Caco-2 (cell line): ENCODE data around the gene MUC5B. TPM values are rescaled to one million over a fixed set of nuclear protein-coding genes. Genes with fewer than 3 reads are reported as not detected.

ENCODE experiments used
- BruUV-seq: library from RNA; stranded (reverse); fragments of 400-500 nt; replicated peaks from 2 replicates; lab custom pipeline; 2021; lab: Mats Ljungman, UMichigan
- CTCF ChIA-PET: fragments of 300-600 bp; sonication (Branson Sonifier 250); formaldehyde crosslinking; loops from one replicate; lab custom pipeline; 2022; ENCODE audit warnings: antibody characterized with exemption; lab: Charles Lee
- POLR2A ChIA-PET: fragments of 300-600 bp; sonication (Branson Sonifier 250); formaldehyde crosslinking; loops from one replicate; lab custom pipeline; 2022; ENCODE audit warnings: antibody characterized with exemption; lab: Charles Lee
- DNase-seq, 2 experiments: peaks; one replicate each; pipeline versions ENCODE4 v3.0.0 to v3.0.0-alpha.2; 2020 to 2022
- H3K27me3 ChIP-seq: replicated peaks from 2 replicates; pipeline ENCODE4 v1.6.0; 2011; ENCODE audit warnings: low read length; ENCODE audit not compliant: control insufficient read depth, insufficient read depth
- H3K36me3 ChIP-seq: 2 replicates; pipeline ENCODE4 v1.5.1; 2011; ENCODE audit warnings: low read length; ENCODE audit not compliant: control insufficient read depth, insufficient read depth
- H3K4me1 ChIP-seq: fragments of 250-450 bp; sonication (Bioruptor Pico); 2 replicates; pipeline ENCODE4 v1.5.1; 2020; ENCODE audit warnings: mild to moderate bottlenecking
- H3K4me3 ChIP-seq: 2 replicates; pipeline ENCODE4 v1.5.1; 2011; ENCODE audit warnings: low read depth, mild to moderate bottlenecking, control low read depth, low read length
- H3K9me3 ChIP-seq: fragments of 250-450 bp; sonication (Bioruptor Pico); 2 replicates; pipeline ENCODE4 v1.5.1; 2020; ENCODE audit warnings: mild to moderate bottlenecking, moderate library complexity
- H3K27ac Mint-ChIP-seq: one replicate; pipeline ENCODE4 v1.8.0; 2022; ENCODE audit warnings: mixed read lengths; ENCODE audit not compliant: unreplicated experiment
- H3K27me3 Mint-ChIP-seq: one replicate; pipeline ENCODE4 v1.8.0; 2022; ENCODE audit warnings: mixed read lengths; ENCODE audit not compliant: insufficient read depth, unreplicated experiment
- H3K36me3 Mint-ChIP-seq: one replicate; pipeline ENCODE4 v1.8.0; 2022; ENCODE audit warnings: mild to moderate bottlenecking, mixed read lengths; ENCODE audit not compliant: insufficient read depth, unreplicated experiment
- H3K4me1 Mint-ChIP-seq: one replicate; pipeline ENCODE4 v1.8.0; 2022; ENCODE audit warnings: low read depth, mixed read lengths; ENCODE audit not compliant: unreplicated experiment
- H3K4me3 Mint-ChIP-seq: one replicate; pipeline ENCODE4 v1.8.0; 2022; ENCODE audit warnings: mild to moderate bottlenecking, moderate library complexity, mixed read lengths; ENCODE audit not compliant: unreplicated experiment
- H3K9me3 Mint-ChIP-seq: one replicate; pipeline ENCODE4 v1.8.0; 2022; ENCODE audit warnings: mixed read lengths; ENCODE audit not compliant: unreplicated experiment
- CTCF ChIP-seq, 2 experiments: fragments of 200-600 bp in 1 of 2; IDR thresholded peaks; 1 replicate in 1 of 2; 2 replicates in 1 of 2; pipeline versions ENCODE4 v1.5.1 to v1.8.0; 2011 to 2022; ENCODE audit warnings: antibody characterized with exemption in 1 of 2, control low read depth in 1 of 2, inconsistent platforms in 1 of 2, low read depth in 1 of 2, low read length in 1 of 2, mild to moderate bottlenecking in 1 of 2, moderate library complexity in 1 of 2; ENCODE audit not compliant: insufficient read depth in 1 of 2, severe bottlenecking in 1 of 2, unreplicated experiment in 1 of 2
- intact Hi-C: fragments of 100-400 bp; cut with micrococcal nuclease; formaldehyde crosslinking; loops from one replicate; pipeline ENCODE4 v1.10.0; 2022; ENCODE audit not compliant: unreplicated experiment
- total RNA-seq: library from RNA; stranded (reverse); gene quantifications from 2 replicates; pipeline ENCODE4 v1.2.3, GENCODE V29; 2022

MUC5B gene
- total RNA-seq, 1 experiment from 2014 or later = not detected

GRCh38 chr11:1197886-1198560 lies 24.8 kb upstream of the MUC5B start:
- no peaks in the 10 kb centered on the region for H3K27me3 Mint-ChIP-seq
- no peaks in the 10 kb centered on the region for H3K27me3 ChIP-seq
- DNase-seq = peak in 1 of 2 experiments; percentile 31
- intact Hi-C loops = no loop called here
- H3K4me1 ChIP-seq = no peaks in the 10 kb centered on the region
- POLR2A ChIA-PET = no interaction called here
- CTCF ChIA-PET = no interaction called here
- no peak for TF ChIP-seq CTCF (IDR thresholded peaks at IDR 0.05; ENCODE audit: insufficient read depth in 1 of 2, low read depth in 1 of 2, low read length in 1 of 2, severe bottlenecking in 1 of 2, unreplicated experiment in 1 of 2)
- H3K9me3 ChIP-seq = no peaks in the 10 kb centered on the region
- H3K9me3 Mint-ChIP-seq = no peaks in the 10 kb centered on the region
- H3K4me1 Mint-ChIP-seq = no peaks in the 10 kb centered on the region
- H3K4me3 Mint-ChIP-seq = no peak overlapping the region
- no TSS peak for BruUV-seq
- no peak overlapping the region for H3K27ac Mint-ChIP-seq
- H3K36me3 Mint-ChIP-seq = no peaks in the 10 kb centered on the region
- H3K36me3 ChIP-seq = no peaks in the 10 kb centered on the region
- H3K4me3 ChIP-seq = no peak overlapping the region

- no peaks in the 10 kb centered on the region for H3K9me3 Mint-ChIP-seq
- POLR2A ChIA-PET = no interaction called here
- intact Hi-C loops = no loop called here
These were observed 24.2 kb upstream of the MUC5B start for GRCh38 chr11:1198561-1199240.

More at GRCh38 chr11:1198561-1199240, 24.2 kb upstream of the MUC5B start:
- Mint-ChIP-seq H3K4me1 (no peaks in the 10 kb centered on the region), H3K36me3 (no peaks in the 10 kb centered on the region), H3K4me3 (no peak overlapping the region), H3K27me3 (no peaks in the 10 kb centered on the region), H3K27ac (no peak overlapping the region)
- H3K36me3 ChIP-seq = no peaks in the 10 kb centered on the region
- BruUV-seq = no TSS peak
- no peaks in the 10 kb centered on the region for H3K4me1 ChIP-seq
- H3K9me3 ChIP-seq = no peaks in the 10 kb centered on the region
- H3K27me3 ChIP-seq = no peaks in the 10 kb centered on the region
- no peak overlapping the region for H3K4me3 ChIP-seq
- CTCF ChIA-PET = no interaction called here
- DNase-seq = peak in 1 of 2 experiments; percentile 27
- no peak for TF ChIP-seq CTCF (IDR thresholded peaks at IDR 0.05; ENCODE audit: insufficient read depth in 1 of 2, low read depth in 1 of 2, low read length in 1 of 2, severe bottlenecking in 1 of 2, unreplicated experiment in 1 of 2)
